ENCODE measurements around the gene MAGEH1.
A peak's percentile ranks its signal among the peaks of the same experiment; 100 is the strongest.
"Not testable (repeated sequence)": the region's sequence is repeated elsewhere in the genome, so short reads cannot be mapped to it uniquely, and the experiment has no call there.

Gene MAGEH1

GRCh38 chrX:55451990-55452832, at the start of gene MAGEH1:
Gene MAGEH1, plus strand, starts transcription at chrX:55452127. Its CDS starts 248 bp downstream, at chrX:55452375.
- peak; percentile 67 for DNase-seq

GRCh38 chrX:55427079-55427478, 24.8 kb upstream of the MAGEH1 start:
- DNase-seq = not testable (repeated sequence)

DNA sequence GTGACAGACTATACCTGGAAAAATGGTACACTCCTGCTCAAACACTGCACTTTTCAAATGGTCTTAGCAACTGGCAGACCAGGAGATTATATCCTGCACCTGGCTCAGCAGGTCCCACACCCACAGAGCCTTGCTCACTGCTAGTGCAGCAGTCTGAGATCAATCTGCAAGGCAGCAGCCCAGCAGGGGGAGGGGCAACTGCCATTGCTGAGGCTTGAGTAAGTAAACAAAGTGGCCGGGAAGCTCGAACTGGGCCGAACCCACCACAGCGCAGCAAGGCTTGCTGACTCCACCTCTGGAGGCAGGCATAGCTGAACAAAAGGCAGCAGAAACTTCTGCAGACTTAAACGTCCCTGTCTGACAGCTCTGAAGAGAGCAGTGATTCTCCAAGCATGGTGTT, 8.5 kb upstream of the MAGEH1 start:
- DNase-seq = not testable (repeated sequence)

GRCh38 chrX:55450259-55450658, 1.7 kb upstream of the MAGEH1 start:
- no peak for DNase-seq

- no peak for DNase-seq
Observed at GRCh38 chrX:55451141-55451540, 786 bp upstream of the MAGEH1 start.

- DNase-seq = no peak
Observed at GRCh38 chrX:55451626-55451989, 319 bp upstream of the MAGEH1 start.

DNA sequence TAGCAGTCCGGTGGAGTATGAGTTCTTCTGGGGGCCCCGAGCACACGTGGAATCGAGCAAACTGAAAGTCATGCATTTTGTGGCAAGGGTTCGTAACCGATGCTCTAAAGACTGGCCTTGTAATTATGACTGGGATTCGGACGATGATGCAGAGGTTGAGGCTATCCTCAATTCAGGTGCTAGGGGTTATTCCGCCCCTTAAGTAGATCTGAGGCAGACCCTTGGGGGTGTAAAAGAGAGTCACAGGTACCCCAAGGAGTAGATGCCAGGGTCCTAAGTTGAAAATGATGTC, 852 bp downstream of the MAGEH1 start:
- no peak for DNase-seq

- DNase-seq = not testable (repeated sequence)
Observed at GRCh38 chrX:55455708-55456107, 3.8 kb downstream of the MAGEH1 start.

GRCh38 chrX:55459426-55459825, 7.5 kb downstream of the MAGEH1 start:
- not testable (repeated sequence) for DNase-seq

DNA sequence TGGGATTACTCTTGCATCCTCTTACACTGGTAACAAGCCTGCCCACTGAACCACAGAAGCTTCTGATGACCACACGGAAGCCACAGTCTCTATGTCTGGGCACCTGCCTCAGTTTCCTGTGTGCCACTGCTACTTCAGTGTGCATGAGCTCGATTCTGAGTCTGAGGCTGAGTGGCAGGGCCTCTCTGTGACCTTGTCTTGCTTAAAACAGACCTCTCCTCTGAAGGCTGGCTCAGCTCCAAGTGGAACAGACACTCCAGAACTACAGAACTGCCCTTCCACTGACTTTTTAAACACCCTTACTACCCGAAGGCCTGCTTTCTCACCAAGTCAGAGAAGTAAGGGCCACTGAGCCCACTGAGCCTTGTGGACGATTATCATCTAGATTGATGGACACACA, 8.0 kb downstream of the MAGEH1 start:
- DNase-seq = not testable (repeated sequence)

DNA sequence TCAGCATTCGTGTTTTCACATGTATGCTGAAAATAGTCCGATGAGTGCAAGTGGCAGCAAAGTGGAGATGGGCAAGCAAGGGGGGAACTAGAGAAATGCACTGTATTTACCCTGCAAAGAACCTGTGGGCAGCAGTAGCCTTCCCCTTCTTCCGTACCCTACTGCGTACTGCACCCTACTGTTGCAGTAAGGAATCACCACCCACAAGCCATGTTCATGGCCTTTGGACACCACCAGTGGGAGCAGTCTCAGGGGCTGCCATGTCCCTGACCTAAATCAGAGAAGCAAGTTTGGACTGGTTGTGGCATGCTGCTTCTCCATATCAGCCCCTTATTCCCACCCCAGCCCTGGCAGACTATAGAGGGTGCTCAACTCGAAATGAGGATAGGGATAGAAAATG, 12.1 kb downstream of the MAGEH1 start:
- DNase-seq = not testable (repeated sequence)

- DNase-seq = not testable (repeated sequence)
Observed at GRCh38 chrX:55465108-55465507, 13.2 kb downstream of the MAGEH1 start.

DNA sequence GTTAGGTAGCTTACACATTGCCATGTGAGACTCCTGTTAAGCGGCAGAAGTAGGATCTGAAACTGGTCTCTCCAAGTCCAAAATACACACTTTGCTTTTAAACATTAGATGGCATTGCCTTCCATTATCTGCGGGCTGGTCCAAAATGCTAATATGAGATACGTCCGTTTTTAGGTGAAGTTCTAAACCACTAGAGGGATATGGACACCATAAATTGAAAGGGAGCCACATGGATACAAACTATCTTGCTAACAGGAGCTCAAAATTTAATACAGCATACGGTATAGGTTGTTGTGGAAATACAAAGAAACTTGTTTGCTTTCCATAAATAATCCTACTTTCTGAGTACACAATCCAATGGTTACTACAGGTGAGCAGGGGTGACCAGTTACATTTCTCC, 13.9 kb downstream of the MAGEH1 start:
- not testable (repeated sequence) for DNase-seq

DNA sequence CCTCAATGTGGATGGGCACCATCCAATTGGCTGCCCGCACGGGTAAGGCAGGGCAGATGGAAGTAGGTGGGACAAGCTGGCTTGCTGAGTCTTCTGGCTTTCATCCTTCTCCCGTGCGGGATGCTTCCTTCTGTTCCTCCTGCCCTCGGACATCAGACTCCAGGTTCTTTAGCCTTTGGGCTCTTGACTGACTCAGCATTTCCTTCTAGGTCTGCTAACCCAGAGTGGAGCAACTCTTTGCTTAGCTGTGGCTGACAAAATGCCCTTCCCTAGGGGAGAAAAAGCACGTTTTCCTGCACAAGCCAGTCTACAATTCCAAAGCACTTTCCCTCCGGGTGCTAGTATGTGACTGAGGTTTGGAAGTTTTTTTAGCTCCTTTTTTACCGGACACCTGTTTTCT, 28.0 kb downstream of the MAGEH1 start:
- not testable (repeated sequence) for DNase-seq

DNA sequence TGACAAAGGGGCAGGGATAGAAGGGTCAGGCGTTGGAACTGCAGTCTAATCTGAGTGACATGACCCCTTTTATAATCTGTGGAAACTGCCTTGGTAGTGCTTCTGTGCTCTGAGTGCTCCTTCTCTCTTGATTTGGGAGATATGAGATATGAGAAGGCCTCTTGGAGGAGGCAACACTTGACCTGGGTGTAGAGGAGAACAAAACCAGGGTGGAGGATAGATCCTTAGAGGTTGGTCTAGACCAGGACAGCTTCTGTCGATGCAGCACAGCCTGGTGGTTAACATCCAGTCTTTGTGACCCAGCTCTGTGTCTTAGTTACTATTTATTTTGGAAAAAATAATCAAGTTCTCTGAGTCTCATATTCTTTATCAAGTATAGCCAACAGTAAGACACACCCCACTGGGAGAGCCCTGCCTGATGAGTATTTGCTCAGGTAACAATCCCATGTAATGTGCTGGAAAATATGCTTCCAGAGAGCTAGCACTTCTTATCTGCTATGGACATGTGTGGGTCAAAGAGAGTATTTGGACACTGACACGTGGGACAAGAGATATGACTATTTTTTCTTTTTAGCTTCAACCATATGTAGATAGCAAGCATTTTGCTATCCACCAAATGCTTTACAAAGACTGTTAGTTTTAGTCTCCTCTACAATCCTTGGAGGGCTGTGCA, 28.6 kb downstream of the MAGEH1 start:
- no peak for DNase-seq

DNA sequence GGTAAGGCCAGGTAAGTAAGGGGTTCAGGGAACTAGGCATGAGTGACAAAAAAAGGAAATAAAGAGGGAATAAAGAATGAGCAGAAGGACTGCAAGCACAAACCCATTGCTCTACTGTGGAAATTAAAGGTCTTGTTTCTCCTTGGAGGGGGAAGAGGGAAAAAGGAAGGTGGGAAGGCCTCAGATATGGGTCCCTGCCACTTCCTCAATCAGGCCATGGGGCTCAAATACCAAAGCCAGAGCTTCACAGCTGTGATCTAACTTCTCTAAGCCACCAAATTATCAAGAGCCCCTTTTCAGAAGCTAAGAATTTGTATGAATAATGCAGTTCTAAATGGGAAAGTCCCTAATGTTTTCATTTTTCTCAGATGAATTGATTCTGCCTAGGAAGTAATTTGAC, 33.0 kb downstream of the MAGEH1 start:
- no peak for DNase-seq

DNA sequence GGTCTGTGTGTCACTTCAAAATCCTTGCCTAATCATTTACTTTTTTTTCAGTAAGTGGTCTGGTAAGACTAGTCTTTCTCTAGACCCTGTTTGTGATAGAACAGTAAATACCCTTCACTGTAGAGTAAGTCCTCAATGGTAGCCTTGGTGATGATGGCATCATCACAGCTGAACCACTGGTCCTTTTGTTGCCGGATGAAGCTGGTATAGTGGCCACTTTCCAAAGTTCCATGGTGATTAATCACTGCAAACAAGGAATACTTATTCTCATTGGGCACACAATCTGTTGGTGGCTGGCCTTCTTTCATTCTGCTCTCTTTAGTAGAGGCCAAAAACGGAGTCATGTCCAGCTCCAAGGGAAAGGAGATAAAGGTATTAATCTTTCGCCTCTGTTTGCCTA, 34.8 kb downstream of the MAGEH1 start:
- no peak for DNase-seq

DNA sequence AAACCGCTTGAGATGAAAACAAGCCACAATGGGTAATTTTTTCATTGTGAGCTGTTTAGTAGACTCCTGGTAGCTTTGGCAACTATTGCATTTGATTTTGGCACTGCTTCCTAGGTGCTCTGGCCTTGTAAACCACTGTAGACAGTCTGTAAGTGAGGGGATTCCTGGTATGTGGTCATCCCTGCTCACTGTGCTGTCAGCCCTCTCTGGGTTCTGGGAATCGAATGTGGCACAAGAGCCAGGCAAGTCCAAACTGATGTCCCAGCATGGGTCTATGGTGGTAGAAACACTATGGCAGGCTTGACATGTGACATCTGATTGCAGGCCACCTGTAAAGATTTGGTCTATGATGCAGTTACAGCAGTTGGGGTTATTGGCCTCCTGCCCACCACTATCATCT, 35.2 kb downstream of the MAGEH1 start:
- no peak for DNase-seq

DNA sequence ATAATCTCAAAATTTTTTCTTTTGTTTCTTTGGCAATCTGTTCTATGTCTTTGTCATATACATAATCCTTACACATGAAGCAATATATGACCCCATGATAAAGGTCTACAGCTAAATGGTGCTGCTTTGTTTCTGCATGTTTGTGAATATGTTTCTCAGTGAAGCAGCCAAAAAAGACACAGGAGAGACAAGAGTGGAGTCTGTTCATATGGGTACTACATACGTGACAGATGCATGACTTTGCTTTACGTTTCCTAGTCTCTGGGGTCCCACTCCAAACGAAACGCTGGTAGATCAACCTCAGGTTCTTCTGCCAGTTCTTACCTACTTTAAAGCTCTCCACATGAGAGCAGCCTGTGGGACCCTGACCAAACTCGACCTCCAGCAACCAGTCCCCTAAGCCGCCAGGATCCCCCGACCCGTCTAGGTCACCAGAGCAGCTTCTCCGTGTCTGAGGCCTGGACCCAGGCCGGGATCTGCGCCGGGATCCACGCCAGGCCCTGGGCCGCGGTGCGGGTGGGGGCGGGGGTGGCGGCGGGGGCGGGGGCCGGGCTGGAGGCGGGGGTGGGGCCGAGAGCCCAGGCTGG, 36.2 kb downstream of the MAGEH1 start:
- DNase-seq = no peak

GRCh38 chrX:55488593-55489313, 36.8 kb downstream of the MAGEH1 start:
- peak; percentile 48 for DNase-seq

- peak; percentile 24 for DNase-seq
Observed at GRCh38 chrX:55489314-55490009, 37.5 kb downstream of the MAGEH1 start, which contains the start of gene USP51. Gene USP51, minus strand, starts transcription at chrX:55489848. Its CDS starts 909 bp downstream, at chrX:55488939.

DNA sequence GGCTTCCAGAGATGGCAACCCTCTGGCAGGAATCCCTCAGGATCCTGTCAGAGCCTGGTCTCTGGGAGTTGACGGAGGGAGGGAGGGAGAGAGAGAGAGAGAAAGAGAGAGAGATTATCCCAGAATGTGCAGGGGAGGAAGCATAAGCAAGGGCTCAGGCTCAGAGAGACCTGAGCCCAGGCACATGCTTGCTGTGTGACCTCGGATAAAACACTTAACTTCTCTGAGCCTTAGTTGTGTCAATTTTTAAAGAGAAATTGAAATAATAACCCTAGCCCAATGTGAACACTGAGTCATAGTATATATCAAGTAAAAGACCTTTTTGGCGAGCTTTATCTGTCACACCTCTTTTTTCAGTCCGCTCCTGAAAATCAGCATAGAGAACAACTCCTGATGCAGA, 38.2 kb downstream of the MAGEH1 start:
- no peak for DNase-seq

- DNase-seq = no peak
Observed at GRCh38 chrX:55490974-55491373, 39.0 kb downstream of the MAGEH1 start.
